HG03108 (cell line): ENCODE results near the gene MAPK6.

Experiments
- ATAC-seq: cut with Tn5 transposase; IDR thresholded peaks from one replicate; pipeline ENCODE4 v1.9.1; 2021; ENCODE audit warnings: moderate library complexity; ENCODE audit not compliant: unreplicated experiment

MAPK6 gene

DNA sequence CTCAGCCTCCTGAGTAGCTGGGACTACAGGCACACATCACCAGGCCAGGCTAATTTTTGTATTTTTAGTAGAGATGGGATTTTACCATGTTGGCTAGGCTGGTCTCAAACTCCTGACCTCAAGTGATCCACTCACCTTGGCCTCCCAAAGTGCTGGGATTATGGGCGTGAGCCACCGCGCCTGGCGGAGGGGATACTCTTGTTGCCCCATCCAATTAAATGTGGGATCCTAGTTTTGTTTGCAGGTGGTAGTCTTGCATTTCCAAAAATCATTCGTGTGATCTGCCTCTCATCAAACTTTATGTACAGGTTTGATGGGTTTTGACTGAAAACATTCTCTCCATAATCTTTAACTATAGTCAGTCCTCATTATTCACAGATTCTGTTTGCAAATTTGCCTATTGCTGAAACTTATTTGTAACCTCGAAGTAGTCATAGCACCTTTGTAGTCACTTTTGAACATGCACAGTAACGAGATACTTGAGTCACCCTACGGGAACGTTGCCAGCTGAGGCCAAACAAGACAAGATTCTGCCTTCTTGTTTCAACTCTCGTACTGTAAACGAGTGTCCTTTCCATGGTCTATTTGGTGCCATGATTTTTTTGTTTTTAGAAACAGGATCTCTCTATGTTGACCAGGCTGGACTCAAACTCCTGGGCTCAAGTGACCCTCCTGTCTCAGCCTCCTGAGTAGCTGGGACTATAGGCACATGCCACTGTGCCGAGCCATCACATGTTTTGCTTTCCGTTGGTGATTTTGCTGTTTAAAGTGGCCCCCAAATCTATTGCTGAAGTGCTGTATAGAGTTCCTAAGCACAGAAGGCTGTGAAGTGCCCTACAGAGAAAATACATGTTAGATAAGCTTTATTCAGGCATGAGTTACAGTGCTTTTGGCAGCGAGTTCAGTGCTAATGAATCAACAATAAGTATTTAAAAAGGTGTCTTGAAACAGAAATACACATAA lies 8.1 kb upstream of the MAPK6 start:
- no peak for ATAC-seq

DNA sequence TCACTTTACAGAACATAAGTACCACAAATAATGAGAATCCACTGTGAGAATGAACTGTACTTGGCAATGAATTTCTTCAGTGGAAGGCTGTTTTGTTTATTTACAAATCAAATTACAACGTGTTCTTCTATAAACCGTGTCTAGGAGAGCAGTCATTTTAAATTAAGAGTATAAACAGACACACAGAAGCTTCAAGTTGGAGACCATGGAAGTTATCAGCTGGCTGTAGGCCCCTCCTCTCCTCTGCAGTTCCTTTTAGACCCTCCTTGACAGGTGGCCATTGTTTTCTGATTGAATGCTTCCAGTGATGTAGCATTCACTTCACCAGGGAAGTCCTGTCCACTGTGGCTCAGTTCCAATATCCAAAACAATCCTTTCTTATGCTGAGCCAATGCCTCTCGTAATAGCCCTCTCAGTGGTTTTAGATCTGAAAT lies 7.3 kb upstream of the MAPK6 start:
- no peak for ATAC-seq

DNA sequence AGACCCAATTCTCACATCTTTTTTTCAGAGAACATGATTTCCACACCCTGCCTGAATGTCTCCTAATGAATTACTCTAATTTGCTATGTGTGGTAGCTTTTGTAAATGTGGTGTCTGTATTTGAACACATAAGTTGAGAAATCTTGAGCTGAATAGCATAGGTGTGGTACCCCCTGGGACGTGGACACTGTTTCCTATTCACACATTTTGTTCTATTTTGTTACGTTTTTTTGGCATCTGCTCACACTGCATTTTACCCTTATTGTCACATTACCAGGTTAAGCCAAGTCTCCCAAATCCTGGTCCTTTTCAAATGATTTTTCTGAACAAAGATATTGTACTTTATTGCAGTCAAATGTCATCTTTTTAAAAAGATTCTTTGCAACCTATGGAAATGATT lies 6.8 kb upstream of the MAPK6 start:
- ATAC-seq, result no peak

GRCh38 chr15:52013151-52013791 lies 5.7 kb upstream of the MAPK6 start:
- no peak for ATAC-seq

- no peak for ATAC-seq
Measured at GRCh38 chr15:52014616-52015015, 4.4 kb upstream of the MAPK6 start.

- no peak for ATAC-seq
Measured at GRCh38 chr15:52016316-52016715, 2.7 kb upstream of the MAPK6 start.

- ATAC-seq, result no peak
Measured at GRCh38 chr15:52018244-52018643, 775 bp upstream of the MAPK6 start.

DNA sequence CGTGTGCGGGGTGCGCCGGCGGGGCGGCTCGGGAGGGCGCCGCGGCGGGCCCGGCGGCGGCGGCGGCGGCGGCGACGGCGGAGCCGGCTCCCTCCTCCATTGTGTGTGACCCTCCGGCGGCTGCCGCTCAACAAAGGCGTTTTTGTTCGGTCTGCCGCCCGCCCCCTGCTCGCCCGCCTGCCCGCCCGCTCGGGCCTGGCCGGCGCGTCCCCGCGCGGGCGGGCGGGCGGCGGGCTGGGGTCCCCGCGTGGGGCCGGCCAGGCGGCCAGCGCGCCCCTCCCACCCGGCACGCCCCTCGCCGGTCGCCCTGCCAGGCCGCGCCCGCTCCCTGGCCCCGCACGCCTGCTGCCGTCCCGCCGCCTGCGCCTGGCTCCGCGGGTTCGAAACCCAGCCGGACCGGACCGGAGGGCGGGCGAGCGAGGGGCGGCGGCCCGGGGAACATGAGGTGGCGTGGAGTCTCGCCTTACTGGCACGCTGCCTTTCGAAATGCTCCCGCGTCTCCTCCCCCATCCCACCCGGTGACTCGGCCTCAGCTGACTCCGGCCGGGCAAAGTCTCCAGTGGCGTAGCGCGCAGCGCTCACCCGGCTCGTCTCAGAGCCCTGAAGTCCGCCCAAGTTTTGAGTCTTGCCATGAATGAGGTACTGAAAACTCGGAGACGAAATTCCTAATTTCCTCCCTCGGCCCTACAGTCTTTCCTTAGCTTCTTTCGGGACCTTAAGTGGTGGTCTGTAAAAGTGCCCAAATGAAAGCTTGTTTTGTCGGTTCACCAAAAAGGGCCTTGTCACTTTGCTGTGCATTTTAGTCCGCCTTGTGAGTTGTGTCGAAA lies 588 bp downstream of the MAPK6 start:
- peak; percentile 41 for ATAC-seq

- ATAC-seq, result peak; percentile 1
Measured at GRCh38 chr15:52020221-52021085, 1.4 kb downstream of the MAPK6 start.

DNA sequence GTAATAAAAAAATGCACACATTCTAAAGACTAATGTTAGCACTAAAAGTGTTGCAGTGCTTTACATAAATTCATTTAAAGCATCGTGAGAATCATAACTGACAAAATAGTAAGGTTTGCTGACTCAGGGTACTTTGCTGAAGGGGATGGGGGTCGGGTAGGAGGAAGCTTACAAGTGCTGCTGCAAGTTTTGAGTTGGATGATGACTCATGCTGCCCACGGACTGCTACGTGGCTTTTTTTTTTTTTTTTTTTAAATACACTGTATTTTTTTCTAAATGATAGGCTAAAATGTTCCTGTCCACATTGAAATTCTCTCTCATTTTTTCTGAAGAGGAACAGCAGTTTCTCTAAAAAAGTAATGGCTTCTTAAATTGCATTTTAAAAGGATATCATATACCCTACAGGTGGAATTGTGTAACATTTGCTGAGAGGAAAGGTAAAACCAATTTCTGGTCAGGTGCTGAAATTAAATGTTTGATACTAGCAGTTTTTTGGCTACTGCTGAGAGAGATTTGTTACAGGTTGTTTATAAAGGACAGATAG lies 2.2 kb downstream of the MAPK6 start:
- ATAC-seq, result no peak

GRCh38 chr15:52021892-52022540 lies 3.0 kb downstream of the MAPK6 start:
- ATAC-seq, result no peak

GRCh38 chr15:52023169-52023922 lies 4.3 kb downstream of the MAPK6 start:
- no peak for ATAC-seq

DNA sequence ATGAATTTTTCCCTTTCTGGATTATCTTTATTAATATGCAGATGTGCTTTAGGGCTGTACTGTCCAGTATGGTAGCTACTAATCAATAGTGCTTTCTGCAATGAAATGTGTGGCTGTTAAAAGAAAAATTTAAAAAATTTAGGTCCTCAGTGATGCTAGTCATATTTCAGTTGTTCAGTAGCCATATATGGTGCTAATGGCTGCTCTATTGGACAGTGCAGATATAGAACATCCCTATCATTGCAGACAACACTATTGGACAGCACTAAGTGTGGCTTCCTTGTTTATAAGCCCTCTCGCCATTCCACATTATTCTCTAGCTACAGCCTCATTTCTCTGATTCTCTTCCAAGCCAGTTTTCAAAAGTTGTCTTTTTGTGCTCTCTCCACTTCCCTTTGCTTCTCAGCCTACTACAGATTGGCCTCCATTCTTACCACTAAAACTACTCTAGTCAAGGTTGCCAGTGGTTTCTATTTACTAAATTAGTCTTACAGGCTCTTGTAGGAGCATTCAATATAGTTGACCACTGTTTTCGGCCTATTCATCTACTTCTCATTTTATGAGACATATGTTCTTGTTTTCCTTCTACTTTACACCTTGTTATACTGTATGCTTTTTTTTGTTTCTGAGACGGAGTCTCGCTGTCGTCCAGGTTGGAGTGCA lies 9.5 kb downstream of the MAPK6 start:
- ATAC-seq, result no peak

DNA sequence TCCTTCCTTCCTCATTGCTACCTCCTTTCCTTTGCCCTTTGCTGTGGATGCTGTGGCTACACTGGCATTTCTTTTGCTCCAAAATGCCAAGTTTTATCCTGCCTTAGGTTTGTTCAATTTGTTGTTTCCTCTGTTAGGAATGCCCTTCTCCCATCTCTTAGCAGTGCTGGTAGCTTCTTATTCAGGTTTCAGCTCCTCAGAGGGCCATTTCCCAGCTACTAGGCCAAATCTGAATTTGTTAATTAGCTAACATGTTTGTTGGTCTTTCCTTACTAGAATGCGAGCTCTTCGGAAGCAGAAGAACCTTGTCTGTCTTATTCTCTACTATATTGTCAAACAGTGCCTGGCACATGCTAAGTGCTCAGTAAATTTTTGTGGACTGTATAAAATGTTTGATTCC lies 11.0 kb downstream of the MAPK6 start:
- no peak for ATAC-seq

GRCh38 chr15:52031556-52031955 lies 12.5 kb downstream of the MAPK6 start:
- ATAC-seq, result no peak

DNA sequence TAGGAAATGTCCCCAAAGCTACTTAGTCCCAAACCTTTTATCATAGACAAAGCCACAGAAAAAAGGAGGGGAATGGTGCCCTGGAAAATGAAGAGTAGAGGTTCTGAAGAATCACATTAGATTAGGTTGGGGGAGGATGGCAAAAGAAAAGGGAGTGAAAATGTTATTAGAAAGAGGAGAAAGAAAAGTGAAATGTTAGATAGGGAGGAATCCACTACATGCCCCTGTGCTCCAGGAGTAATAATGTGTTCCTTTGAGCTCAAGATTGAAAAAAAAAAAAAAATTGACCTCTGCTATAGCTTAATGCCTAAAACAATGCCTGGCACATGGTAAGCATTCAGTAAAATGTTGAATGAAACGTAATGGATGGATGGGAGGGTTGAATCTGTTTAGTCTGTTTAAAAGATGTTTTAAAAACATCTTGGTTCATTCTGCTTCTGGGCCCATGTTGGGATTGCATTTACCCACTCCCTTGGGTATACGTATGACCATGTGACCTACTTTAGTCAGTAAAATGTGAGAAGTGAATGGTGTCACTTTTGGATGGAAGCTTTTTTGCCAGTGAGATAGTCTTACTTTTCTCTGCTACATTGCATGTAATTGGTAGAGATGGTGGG lies 19.0 kb downstream of the MAPK6 start:
- ATAC-seq, result no peak

DNA sequence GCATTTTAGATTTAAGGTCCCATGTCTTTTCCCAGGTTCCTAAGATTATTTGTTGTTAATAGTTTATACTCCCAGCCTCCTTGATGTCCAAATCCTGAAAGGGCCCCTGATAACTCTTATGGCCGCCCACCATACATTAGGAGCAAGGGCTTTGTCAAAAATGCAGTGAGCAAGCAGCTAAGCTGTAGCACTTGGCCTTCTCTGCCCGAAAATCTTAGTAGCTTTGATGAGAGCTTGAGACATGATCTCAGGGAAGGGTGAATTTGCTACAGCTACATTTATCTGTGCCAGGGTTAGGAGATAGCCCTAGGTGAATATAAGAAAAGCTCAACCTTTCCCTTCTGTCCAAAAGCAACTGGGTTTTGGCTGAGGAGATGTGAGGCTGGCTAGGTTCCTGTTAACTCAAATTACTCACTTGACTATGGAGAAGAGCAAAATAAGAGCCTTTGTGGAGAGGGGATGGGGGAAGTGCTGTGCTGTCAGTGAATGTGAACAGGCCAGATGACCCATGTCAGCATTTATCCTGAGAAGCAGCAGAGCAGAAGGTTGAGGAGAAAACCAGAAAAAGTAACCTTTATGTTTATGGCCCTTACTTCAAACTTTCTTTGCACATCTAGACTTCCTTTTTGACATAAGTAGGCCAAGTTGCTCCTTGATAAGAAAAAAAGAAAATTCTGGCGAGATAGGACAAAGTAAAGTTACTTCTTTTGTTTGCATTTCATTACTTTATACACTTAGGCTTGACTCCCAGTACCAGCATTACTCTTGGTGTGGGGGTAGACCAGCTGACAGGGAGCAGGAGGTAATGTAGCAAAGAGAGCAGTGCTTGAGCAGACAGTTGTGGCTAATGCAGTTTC lies 21.1 kb downstream of the MAPK6 start:
- no peak for ATAC-seq
